Caco-2 (cell line): ENCODE results near the gene MRTFA. TPM values are rescaled to one million over a fixed set of nuclear protein-coding genes. Genes with fewer than 3 reads are reported as not detected.

ENCODE experiments used
- BruUV-seq: library from RNA; stranded (reverse); fragments of 400-500 nt; replicated peaks from 2 replicates; lab custom pipeline; 2021; lab: Mats Ljungman, UMichigan
- CTCF ChIA-PET: fragments of 300-600 bp; sonication (Branson Sonifier 250); formaldehyde crosslinking; loops from one replicate; lab custom pipeline; 2022; ENCODE audit warnings: antibody characterized with exemption; lab: Charles Lee
- POLR2A ChIA-PET: fragments of 300-600 bp; sonication (Branson Sonifier 250); formaldehyde crosslinking; loops from one replicate; lab custom pipeline; 2022; ENCODE audit warnings: antibody characterized with exemption; lab: Charles Lee
- DNase-seq, 2 experiments: peaks; one replicate each; pipeline versions ENCODE4 v3.0.0 to v3.0.0-alpha.2; 2020 to 2022
- H3K27me3 ChIP-seq: replicated peaks from 2 replicates; pipeline ENCODE4 v1.6.0; 2011; ENCODE audit warnings: low read length; ENCODE audit not compliant: control insufficient read depth, insufficient read depth
- H3K36me3 ChIP-seq: 2 replicates; pipeline ENCODE4 v1.5.1; 2011; ENCODE audit warnings: low read length; ENCODE audit not compliant: control insufficient read depth, insufficient read depth
- H3K4me1 ChIP-seq: fragments of 250-450 bp; sonication (Bioruptor Pico); 2 replicates; pipeline ENCODE4 v1.5.1; 2020; ENCODE audit warnings: mild to moderate bottlenecking
- H3K4me3 ChIP-seq: 2 replicates; pipeline ENCODE4 v1.5.1; 2011; ENCODE audit warnings: low read depth, mild to moderate bottlenecking, control low read depth, low read length
- H3K9me3 ChIP-seq: fragments of 250-450 bp; sonication (Bioruptor Pico); 2 replicates; pipeline ENCODE4 v1.5.1; 2020; ENCODE audit warnings: mild to moderate bottlenecking, moderate library complexity
- H3K27ac Mint-ChIP-seq: one replicate; pipeline ENCODE4 v1.8.0; 2022; ENCODE audit warnings: mixed read lengths; ENCODE audit not compliant: unreplicated experiment
- H3K27me3 Mint-ChIP-seq: one replicate; pipeline ENCODE4 v1.8.0; 2022; ENCODE audit warnings: mixed read lengths; ENCODE audit not compliant: insufficient read depth, unreplicated experiment
- H3K36me3 Mint-ChIP-seq: one replicate; pipeline ENCODE4 v1.8.0; 2022; ENCODE audit warnings: mild to moderate bottlenecking, mixed read lengths; ENCODE audit not compliant: insufficient read depth, unreplicated experiment
- H3K4me1 Mint-ChIP-seq: one replicate; pipeline ENCODE4 v1.8.0; 2022; ENCODE audit warnings: low read depth, mixed read lengths; ENCODE audit not compliant: unreplicated experiment
- H3K4me3 Mint-ChIP-seq: one replicate; pipeline ENCODE4 v1.8.0; 2022; ENCODE audit warnings: mild to moderate bottlenecking, moderate library complexity, mixed read lengths; ENCODE audit not compliant: unreplicated experiment
- H3K9me3 Mint-ChIP-seq: one replicate; pipeline ENCODE4 v1.8.0; 2022; ENCODE audit warnings: mixed read lengths; ENCODE audit not compliant: unreplicated experiment
- intact Hi-C: fragments of 100-400 bp; cut with micrococcal nuclease; formaldehyde crosslinking; loops from one replicate; pipeline ENCODE4 v1.10.0; 2022; ENCODE audit not compliant: unreplicated experiment
- total RNA-seq: library from RNA; stranded (reverse); gene quantifications from 2 replicates; pipeline ENCODE4 v1.2.3, GENCODE V29; 2022
- TF ChIP-seq, protein P1 (sequence below), 2 experiments: fragments of 200-600 bp in 1 of 2; IDR thresholded peaks; 1 replicate in 1 of 2; 2 replicates in 1 of 2; pipeline versions ENCODE4 v1.5.1 to v1.8.0; 2011 to 2022; ENCODE audit warnings: antibody characterized with exemption in 1 of 2, control low read depth in 1 of 2, inconsistent platforms in 1 of 2, low read depth in 1 of 2, low read length in 1 of 2, mild to moderate bottlenecking in 1 of 2, moderate library complexity in 1 of 2; ENCODE audit not compliant: insufficient read depth in 1 of 2, severe bottlenecking in 1 of 2, unreplicated experiment in 1 of 2

MRTFA gene
- total RNA-seq, 1 experiment from 2014 or later, result 38.7 TPM

DNA sequence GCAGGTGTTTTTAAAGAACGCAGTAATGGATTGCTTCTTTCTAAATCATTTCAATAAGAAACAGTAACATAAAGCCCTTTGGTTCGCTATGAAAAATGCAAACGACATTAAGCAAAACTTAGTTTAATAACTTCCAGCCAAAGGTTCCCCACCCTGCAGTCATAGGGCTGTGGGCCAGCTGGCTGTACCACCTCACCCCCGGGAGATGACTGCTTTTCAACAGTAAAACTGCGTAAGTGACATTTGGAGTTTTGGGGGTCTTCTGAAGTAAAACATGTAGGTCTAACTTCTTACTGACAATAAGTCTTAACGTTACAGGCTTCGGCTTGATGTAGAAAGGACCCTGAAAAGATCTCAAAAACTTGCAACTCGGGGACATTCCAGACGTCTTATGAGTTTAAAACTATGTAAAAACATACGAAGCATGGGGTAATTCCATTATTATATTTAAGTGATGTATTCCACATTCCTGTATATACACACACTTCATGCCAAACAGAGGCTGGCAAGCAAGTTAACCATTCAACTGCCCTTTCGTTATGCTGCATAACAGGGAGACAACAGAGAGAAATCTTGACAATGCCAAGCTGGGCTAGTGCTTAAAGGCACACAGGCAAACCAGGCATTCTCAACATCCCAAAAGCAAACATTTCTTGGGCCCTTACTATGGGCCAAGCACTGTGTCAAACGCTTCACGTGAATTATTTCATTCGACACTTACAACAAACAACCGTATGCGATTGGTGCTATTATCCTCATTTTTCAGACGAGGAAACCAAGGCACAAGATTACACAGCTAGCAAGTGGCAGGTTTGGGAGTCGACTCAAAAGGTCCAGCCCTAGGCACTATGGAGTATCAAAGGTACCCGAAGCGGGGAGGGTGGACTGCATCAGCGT is 1.2 kb downstream of the MRTFA start:
- ChIA-PET CTCF (interaction anchor here (0.7 to 1.6 kb wide), 2 partner anchors 9 to 153 kb away, joined by 4 read pairs; no protein-coding TSS in a partner anchor), POLR2A (interaction anchor here (0.6 kb wide), 1 partner anchor 11 kb away, joined by 3 read pairs; no protein-coding TSS in a partner anchor)
- no peaks in the 10 kb centered on the region for H3K9me3 ChIP-seq
- intact Hi-C loops, result no loop called here
- Mint-ChIP-seq H3K4me1 (peaks cover 20% of the 10 kb centered on the region), H3K4me3 (peak overlapping the region; percentile 90), H3K36me3 (peaks cover 9% of the 10 kb centered on the region), H3K9me3 (no peaks in the 10 kb centered on the region), H3K27ac (no peak overlapping the region), H3K27me3 (no peaks in the 10 kb centered on the region)
- H3K4me1 ChIP-seq, result peaks cover 10% of the 10 kb centered on the region; the same call in 1 of the 2 replicates
- no peaks in the 10 kb centered on the region for H3K36me3 ChIP-seq
- DNase-seq, result no peak
- H3K27me3 ChIP-seq, result no peaks in the 10 kb centered on the region
- TF ChIP-seq, protein P1, sequence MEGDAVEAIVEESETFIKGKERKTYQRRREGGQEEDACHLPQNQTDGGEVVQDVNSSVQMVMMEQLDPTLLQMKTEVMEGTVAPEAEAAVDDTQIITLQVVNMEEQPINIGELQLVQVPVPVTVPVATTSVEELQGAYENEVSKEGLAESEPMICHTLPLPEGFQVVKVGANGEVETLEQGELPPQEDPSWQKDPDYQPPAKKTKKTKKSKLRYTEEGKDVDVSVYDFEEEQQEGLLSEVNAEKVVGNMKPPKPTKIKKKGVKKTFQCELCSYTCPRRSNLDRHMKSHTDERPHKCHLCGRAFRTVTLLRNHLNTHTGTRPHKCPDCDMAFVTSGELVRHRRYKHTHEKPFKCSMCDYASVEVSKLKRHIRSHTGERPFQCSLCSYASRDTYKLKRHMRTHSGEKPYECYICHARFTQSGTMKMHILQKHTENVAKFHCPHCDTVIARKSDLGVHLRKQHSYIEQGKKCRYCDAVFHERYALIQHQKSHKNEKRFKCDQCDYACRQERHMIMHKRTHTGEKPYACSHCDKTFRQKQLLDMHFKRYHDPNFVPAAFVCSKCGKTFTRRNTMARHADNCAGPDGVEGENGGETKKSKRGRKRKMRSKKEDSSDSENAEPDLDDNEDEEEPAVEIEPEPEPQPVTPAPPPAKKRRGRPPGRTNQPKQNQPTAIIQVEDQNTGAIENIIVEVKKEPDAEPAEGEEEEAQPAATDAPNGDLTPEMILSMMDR (IDR thresholded peaks at IDR 0.05; ENCODE audit: insufficient read depth in 1 of 2, low read depth in 1 of 2, low read length in 1 of 2, severe bottlenecking in 1 of 2, unreplicated experiment in 1 of 2), result no peak
- H3K4me3 ChIP-seq, result peak overlapping the region; percentile 95
- BruUV-seq, result TSS peak; percentile 42

DNA sequence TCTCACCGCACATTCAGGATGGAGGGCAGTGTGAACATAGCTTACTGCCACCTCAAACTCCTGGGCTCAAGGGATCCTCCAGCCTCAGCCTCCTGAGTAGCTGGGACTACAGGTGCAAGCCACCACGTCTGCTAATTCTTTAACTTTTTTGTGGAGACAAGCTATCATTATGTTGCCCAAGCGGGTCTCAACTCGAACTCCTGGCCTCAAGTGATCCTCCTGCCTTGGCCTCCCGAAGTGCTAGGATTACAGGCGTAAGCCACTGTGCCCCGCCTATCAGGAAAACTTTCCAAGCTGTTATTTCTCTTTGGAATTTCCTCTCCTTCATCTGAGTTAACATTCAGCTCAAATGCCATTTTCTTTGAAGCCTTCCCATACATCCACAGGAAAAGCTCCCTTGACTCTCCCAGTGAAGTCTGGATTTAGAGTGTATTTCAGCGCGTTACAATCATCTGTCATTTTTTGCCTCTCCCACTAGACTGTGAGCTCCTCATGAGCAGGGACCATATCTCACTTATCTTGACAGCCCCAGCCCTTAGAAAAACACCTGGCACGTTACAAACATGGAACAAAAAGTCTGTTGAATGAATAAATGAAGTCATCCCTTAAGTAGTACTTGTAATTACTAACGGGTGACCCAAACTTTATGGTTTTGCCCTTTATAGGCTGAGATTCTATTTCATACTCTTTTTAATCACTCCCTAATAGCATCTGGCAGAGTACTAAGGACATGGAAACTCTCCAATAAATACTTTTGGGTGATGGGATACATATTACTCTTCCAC is 2.2 kb downstream of the MRTFA start:
- intact Hi-C loops, result no loop called here
- TF ChIP-seq, protein P1 (IDR thresholded peaks at IDR 0.05; ENCODE audit: insufficient read depth in 1 of 2, low read depth in 1 of 2, low read length in 1 of 2, severe bottlenecking in 1 of 2, unreplicated experiment in 1 of 2), result no peak
- BruUV-seq, result no TSS peak
- Histone ChIP-seq H3K4me1 (peaks cover 10% of the 10 kb centered on the region; the same call in 1 of the 2 replicates), H3K4me3 (no peak overlapping the region), H3K9me3 (no peaks in the 10 kb centered on the region), H3K36me3 (no peaks in the 10 kb centered on the region; the same call in 1 of the 2 replicates), H3K27me3 (no peaks in the 10 kb centered on the region)
- ChIA-PET POLR2A (interaction anchor here (0.6 to 0.9 kb wide), 4 partner anchors 10 to 117 kb away, joined by 3 to 4 read pairs (median 4); no protein-coding TSS in a partner anchor), CTCF (interaction anchor here (0.7 kb wide), 1 partner anchor 152 kb away, joined by 4 read pairs; no protein-coding TSS in a partner anchor)
- Mint-ChIP-seq H3K9me3 (no peaks in the 10 kb centered on the region), H3K27ac (no peak overlapping the region), H3K4me3 (no peak overlapping the region), H3K27me3 (no peaks in the 10 kb centered on the region), H3K4me1 (peaks cover 16% of the 10 kb centered on the region), H3K36me3 (peaks cover 9% of the 10 kb centered on the region)
- DNase-seq, result no peak

DNA sequence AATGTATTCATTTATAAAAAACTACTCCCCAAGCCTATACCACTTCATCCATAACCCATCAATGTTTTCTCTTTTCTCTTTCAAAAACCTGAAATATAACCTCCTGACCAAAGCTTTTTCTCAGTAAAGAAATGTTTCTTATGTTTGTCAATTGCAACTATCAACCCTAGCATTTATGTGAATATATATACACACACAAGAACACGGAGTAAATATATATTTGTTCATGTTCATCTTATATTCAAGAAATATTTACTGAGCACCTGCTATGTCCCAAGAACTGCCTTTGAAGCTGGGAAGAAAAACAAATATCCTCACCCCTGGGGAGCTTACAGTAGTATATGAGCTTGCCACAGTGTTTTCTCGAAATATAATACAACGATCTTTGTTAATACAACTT is 3.5 kb downstream of the MRTFA start:
- POLR2A ChIA-PET, result no interaction called here
- no peak for DNase-seq
- no peak overlapping the region for H3K4me3 Mint-ChIP-seq
- Histone ChIP-seq H3K36me3 (no peaks in the 10 kb centered on the region; the same call in 1 of the 2 replicates), H3K27me3 (no peaks in the 10 kb centered on the region), H3K9me3 (no peaks in the 10 kb centered on the region), H3K4me1 (peaks cover 10% of the 10 kb centered on the region; the same call in 1 of the 2 replicates), H3K4me3 (no peak overlapping the region)
- CTCF ChIA-PET, result no interaction called here
- BruUV-seq, result no TSS peak
- peaks cover 16% of the 10 kb centered on the region for H3K4me1 Mint-ChIP-seq
- peaks cover 9% of the 10 kb centered on the region for H3K36me3 Mint-ChIP-seq
- intact Hi-C loops, result no loop called here
- TF ChIP-seq, protein P1 (IDR thresholded peaks at IDR 0.05; ENCODE audit: insufficient read depth in 1 of 2, low read depth in 1 of 2, low read length in 1 of 2, severe bottlenecking in 1 of 2, unreplicated experiment in 1 of 2), result no peak
- H3K9me3 Mint-ChIP-seq, result no peaks in the 10 kb centered on the region
- no peak overlapping the region for H3K27ac Mint-ChIP-seq
- H3K27me3 Mint-ChIP-seq, result no peaks in the 10 kb centered on the region
